WTC11 (cell line): Measurements from ENCODE around the gene RADIL. TPM values are rescaled to one million over a fixed set of nuclear protein-coding genes. Genes with fewer than 3 reads are reported as not detected.

Experiments
- ATAC-seq: fragments of 200-7000 bp; cut with Tn5 transposase; 2 replicates; pipeline ENCODE4 v1.10.0; 2021; ENCODE audit warnings: mild to moderate bottlenecking, moderate library complexity
- CTCF ChIA-PET: fragments of 300-600 bp; sonication (Branson Sonifier 250); formaldehyde crosslinking; loops from one replicate; lab custom pipeline; 2021; ENCODE audit warnings: antibody characterized with exemption; lab: Charles Lee
- POLR2A ChIA-PET: fragments of 350-600 bp; sonication (Branson Sonifier 250); formaldehyde crosslinking; loops from one replicate; lab custom pipeline; 2021; ENCODE audit warnings: antibody characterized with exemption; lab: Charles Lee
- DNase-seq: peaks from one replicate; pipeline ENCODE4 v3.0.0; 2021; ENCODE audit warnings: low spot score
- H3K27ac Mint-ChIP-seq: 2 replicates; pipeline ENCODE4 v1.8.0; 2021; ENCODE audit warnings: mixed read lengths
- H3K27me3 Mint-ChIP-seq: 2 replicates; pipeline ENCODE4 v1.8.0; 2021; ENCODE audit warnings: low read depth, mild to moderate bottlenecking, moderate library complexity, mixed read lengths
- H3K36me3 Mint-ChIP-seq: 2 replicates; pipeline ENCODE4 v1.8.0; 2021; ENCODE audit warnings: mixed read lengths
- H3K4me1 Mint-ChIP-seq: 2 replicates; pipeline ENCODE4 v1.8.0; 2022; ENCODE audit warnings: mixed read lengths
- H3K4me3 Mint-ChIP-seq: 2 replicates; pipeline ENCODE4 v1.8.0; 2021; ENCODE audit warnings: mild to moderate bottlenecking, moderate library complexity, mixed read lengths
- H3K9me3 Mint-ChIP-seq: 2 replicates; pipeline ENCODE4 v1.8.0; 2021; ENCODE audit warnings: mixed read lengths
- AFF4 ChIP-seq: sonication (generic); formaldehyde crosslinking; IDR thresholded peaks from 2 replicates; pipeline ENCODE4 v1.8.1; 2023; ENCODE audit warnings: mild to moderate bottlenecking, missing genetic modification reagents, borderline replicate concordance
- ATF3 ChIP-seq: sonication (generic); formaldehyde crosslinking; conservative IDR thresholded peaks from 2 replicates; pipeline ENCODE4 v1.8.1; 2022; ENCODE audit warnings: mild to moderate bottlenecking, missing genetic modification reagents
- CBFB ChIP-seq: sonication (generic); formaldehyde crosslinking; IDR thresholded peaks from 2 replicates; pipeline ENCODE4 v1.8.1; 2022; ENCODE audit warnings: mild to moderate bottlenecking, low read depth, missing genetic modification reagents
- CREB1 ChIP-seq: sonication (generic); formaldehyde crosslinking; IDR thresholded peaks from 2 replicates; pipeline ENCODE4 v1.8.0; 2023; ENCODE audit warnings: mild to moderate bottlenecking, missing genetic modification reagents
- E2F4 ChIP-seq: sonication (generic); formaldehyde crosslinking; IDR thresholded peaks from 2 replicates; pipeline ENCODE4 v1.8.1; 2022; ENCODE audit warnings: low read depth, mild to moderate bottlenecking, moderate library complexity, missing genetic modification reagents, borderline replicate concordance
- ETV6 ChIP-seq: sonication (generic); formaldehyde crosslinking; IDR thresholded peaks from 2 replicates; pipeline ENCODE4 v1.8.1; 2022; ENCODE audit warnings: mild to moderate bottlenecking, missing genetic modification reagents
- GRHL2 ChIP-seq: fragments of 250-450 bp; sonication (Bioruptor Pico); IDR thresholded peaks from 2 replicates; pipeline ENCODE4 v1.8.0; 2022; ENCODE audit warnings: mild to moderate bottlenecking, moderate library complexity; ENCODE audit not compliant: insufficient replicate concordance, severe bottlenecking
- GTF2I ChIP-seq: fragments of 250-450 bp; sonication (Bioruptor Pico); conservative IDR thresholded peaks from 2 replicates; pipeline ENCODE4 v1.4.0; 2021; ENCODE audit warnings: mild to moderate bottlenecking
- NFATC4 ChIP-seq: fragments of 250-450 bp; sonication (Bioruptor Pico); IDR thresholded peaks from 2 replicates; pipeline ENCODE4 v1.9.0; 2021; ENCODE audit warnings: mild to moderate bottlenecking
- NFE2L1 ChIP-seq: sonication (generic); formaldehyde crosslinking; IDR thresholded peaks from 2 replicates; pipeline ENCODE4 v1.8.1; 2023; ENCODE audit warnings: missing genetic modification reagents
- NR1H2 ChIP-seq: sonication (generic); formaldehyde crosslinking; IDR thresholded peaks from 2 replicates; pipeline ENCODE4 v1.9.0; 2021; ENCODE audit warnings: mild to moderate bottlenecking, moderate library complexity, missing genetic modification reagents
- OVOL2 ChIP-seq: fragments of 250-450 bp; sonication (Bioruptor Pico); IDR thresholded peaks from 2 replicates; pipeline ENCODE4 v1.9.0; 2021; ENCODE audit warnings: mild to moderate bottlenecking, borderline replicate concordance
- TCF7 ChIP-seq: sonication (generic); formaldehyde crosslinking; IDR thresholded peaks from 2 replicates; pipeline ENCODE4 v1.8.0; 2022; ENCODE audit warnings: mild to moderate bottlenecking, low read depth, missing genetic modification reagents, moderate library complexity
- TEAD1 ChIP-seq: sonication (generic); formaldehyde crosslinking; IDR thresholded peaks from 2 replicates; pipeline ENCODE4 v1.8.0; 2022; ENCODE audit warnings: mild to moderate bottlenecking, missing genetic modification reagents
- ZNF138 ChIP-seq: sonication (generic); formaldehyde crosslinking; conservative IDR thresholded peaks from 2 replicates; pipeline ENCODE4 v1.8.1; 2022; ENCODE audit warnings: mild to moderate bottlenecking, moderate library complexity, missing genetic modification reagents
- ZNF219 ChIP-seq: sonication (generic); formaldehyde crosslinking; IDR thresholded peaks from 2 replicates; pipeline ENCODE4 v1.8.0; 2023; ENCODE audit warnings: missing genetic modification reagents, mild to moderate bottlenecking, borderline replicate concordance
- ZNF263 ChIP-seq: sonication (generic); formaldehyde crosslinking; IDR thresholded peaks from 2 replicates; pipeline ENCODE4 v1.8.1; 2022; ENCODE audit warnings: low read depth, mild to moderate bottlenecking, moderate library complexity, missing genetic modification reagents
- ZNF423 ChIP-seq: fragments of 250-450 bp; sonication (Bioruptor Pico); IDR thresholded peaks from 2 replicates; pipeline ENCODE4 v2.1.2; 2022; ENCODE audit warnings: mild to moderate bottlenecking, moderate library complexity
- total RNA-seq: library from RNA; stranded (reverse); gene quantifications from 3 replicates; pipeline ENCODE4 v1.2.3, GENCODE V29; 2021
- TF ChIP-seq, protein P1 (sequence below): sonication (generic); formaldehyde crosslinking; IDR thresholded peaks from 2 replicates; pipeline ENCODE4 v1.8.1; 2022; ENCODE audit warnings: missing genetic modification reagents, borderline replicate concordance
- TF ChIP-seq, protein P2 (sequence below): sonication (generic); formaldehyde crosslinking; IDR thresholded peaks from 2 replicates; pipeline ENCODE4 v1.8.0; 2023; ENCODE audit warnings: missing genetic modification reagents, mild to moderate bottlenecking, borderline replicate concordance
- TF ChIP-seq, protein P3 (sequence below): sonication (generic); formaldehyde crosslinking; IDR thresholded peaks from 2 replicates; pipeline ENCODE4 v1.8.1; 2022; ENCODE audit warnings: mild to moderate bottlenecking, missing genetic modification reagents, moderate library complexity, borderline replicate concordance
- TF ChIP-seq, protein P4 (sequence below): sonication (generic); formaldehyde crosslinking; IDR thresholded peaks from 2 replicates; pipeline ENCODE4 v1.8.0; 2023; ENCODE audit warnings: missing genetic modification reagents

Gene RADIL
- total RNA-seq, 1 experiment from 2014 or later = 11.1 TPM

- no peak overlapping the region for H3K27ac Mint-ChIP-seq
- TF ChIP-seq NR1H2 (CRISPR knock-in tag) (no peak), GTF2I (CRISPR knock-in tag) (no peak), OVOL2 (CRISPR knock-in tag) (no peak), ATF3 (CRISPR knock-in tag) (no peak), GRHL2 (CRISPR knock-in tag) (no peak), NFE2L1 (CRISPR knock-in tag) (no peak), TEAD1 (CRISPR knock-in tag) (no peak), E2F4 (no peak), ZNF219 (CRISPR knock-in tag) (no peak), ZNF263 (CRISPR knock-in tag) (no peak), CBFB (CRISPR knock-in tag) (no peak)
- ATAC-seq (no peak), DNase-seq (no peak)
- peaks cover 4% of the 10 kb centered on the region for H3K4me1 Mint-ChIP-seq
- POLR2A ChIA-PET = no interaction called here
- no peaks in the 10 kb centered on the region for H3K9me3 Mint-ChIP-seq
- CTCF ChIA-PET = interaction anchor here (0.7 to 1.7 kb wide), 2 partner anchors 13 to 58 kb away, joined by 3 read pairs; no protein-coding TSS in a partner anchor
- no peaks in the 10 kb centered on the region for H3K36me3 Mint-ChIP-seq
- peaks cover 4% of the 10 kb centered on the region for H3K27me3 Mint-ChIP-seq
- no peak overlapping the region for H3K4me3 Mint-ChIP-seq
Observed at GRCh38 chr7:4888161-4888560, 4.6 kb upstream of the RADIL start.

DNA sequence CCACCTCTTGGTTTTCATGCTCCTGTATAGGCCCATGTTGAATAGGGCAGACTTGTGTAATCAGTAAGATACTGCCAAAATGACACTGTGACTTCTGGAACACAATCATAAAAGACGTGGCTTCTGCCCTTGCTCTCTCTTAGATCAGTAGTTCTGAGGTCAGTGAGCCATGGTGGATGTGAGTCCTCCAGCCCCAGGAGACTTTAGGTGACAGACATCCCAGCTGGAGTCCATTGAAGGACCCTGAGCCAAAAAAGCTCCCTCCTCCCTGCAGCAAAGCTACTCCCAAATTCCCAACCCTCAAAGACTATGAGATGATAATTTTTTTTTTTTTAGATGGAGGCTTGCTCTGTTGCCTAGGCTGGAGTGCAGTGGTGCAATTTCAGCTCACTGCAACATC lies 3.2 kb upstream of the RADIL start:
- Mint-ChIP-seq H3K4me1 (peaks cover 13% of the 10 kb centered on the region), H3K36me3 (no peaks in the 10 kb centered on the region)
- CTCF ChIA-PET = interaction anchor here (5.5 kb wide), 1 partner anchor 94 kb away, joined by 72 read pairs; no protein-coding TSS in a partner anchor
- TF ChIP-seq ETV6 (CRISPR knock-in tag) (no peak), NFATC4 (CRISPR knock-in tag) (no peak), AFF4 (CRISPR knock-in tag) (no peak), GTF2I (CRISPR knock-in tag) (no peak), ZNF138 (CRISPR knock-in tag) (no peak), CREB1 (CRISPR knock-in tag) (no peak), ZNF423 (no peak), ZNF263 (CRISPR knock-in tag) (no peak), ATF3 (CRISPR knock-in tag) (no peak), TCF7 (CRISPR knock-in tag) (no peak)
- TF ChIP-seq, protein P1, sequence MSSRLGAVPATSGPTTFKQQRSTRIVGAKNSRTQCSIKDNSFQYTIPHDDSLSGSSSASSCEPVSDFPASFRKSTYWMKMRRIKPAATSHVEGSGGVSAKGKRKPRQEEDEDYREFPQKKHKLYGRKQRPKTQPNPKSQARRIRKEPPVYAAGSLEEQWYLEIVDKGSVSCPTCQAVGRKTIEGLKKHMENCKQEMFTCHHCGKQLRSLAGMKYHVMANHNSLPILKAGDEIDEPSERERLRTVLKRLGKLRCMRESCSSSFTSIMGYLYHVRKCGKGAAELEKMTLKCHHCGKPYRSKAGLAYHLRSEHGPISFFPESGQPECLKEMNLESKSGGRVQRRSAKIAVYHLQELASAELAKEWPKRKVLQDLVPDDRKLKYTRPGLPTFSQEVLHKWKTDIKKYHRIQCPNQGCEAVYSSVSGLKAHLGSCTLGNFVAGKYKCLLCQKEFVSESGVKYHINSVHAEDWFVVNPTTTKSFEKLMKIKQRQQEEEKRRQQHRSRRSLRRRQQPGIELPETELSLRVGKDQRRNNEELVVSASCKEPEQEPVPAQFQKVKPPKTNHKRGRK (CRISPR knock-in tag) = no peak
- TF ChIP-seq, protein P2, sequence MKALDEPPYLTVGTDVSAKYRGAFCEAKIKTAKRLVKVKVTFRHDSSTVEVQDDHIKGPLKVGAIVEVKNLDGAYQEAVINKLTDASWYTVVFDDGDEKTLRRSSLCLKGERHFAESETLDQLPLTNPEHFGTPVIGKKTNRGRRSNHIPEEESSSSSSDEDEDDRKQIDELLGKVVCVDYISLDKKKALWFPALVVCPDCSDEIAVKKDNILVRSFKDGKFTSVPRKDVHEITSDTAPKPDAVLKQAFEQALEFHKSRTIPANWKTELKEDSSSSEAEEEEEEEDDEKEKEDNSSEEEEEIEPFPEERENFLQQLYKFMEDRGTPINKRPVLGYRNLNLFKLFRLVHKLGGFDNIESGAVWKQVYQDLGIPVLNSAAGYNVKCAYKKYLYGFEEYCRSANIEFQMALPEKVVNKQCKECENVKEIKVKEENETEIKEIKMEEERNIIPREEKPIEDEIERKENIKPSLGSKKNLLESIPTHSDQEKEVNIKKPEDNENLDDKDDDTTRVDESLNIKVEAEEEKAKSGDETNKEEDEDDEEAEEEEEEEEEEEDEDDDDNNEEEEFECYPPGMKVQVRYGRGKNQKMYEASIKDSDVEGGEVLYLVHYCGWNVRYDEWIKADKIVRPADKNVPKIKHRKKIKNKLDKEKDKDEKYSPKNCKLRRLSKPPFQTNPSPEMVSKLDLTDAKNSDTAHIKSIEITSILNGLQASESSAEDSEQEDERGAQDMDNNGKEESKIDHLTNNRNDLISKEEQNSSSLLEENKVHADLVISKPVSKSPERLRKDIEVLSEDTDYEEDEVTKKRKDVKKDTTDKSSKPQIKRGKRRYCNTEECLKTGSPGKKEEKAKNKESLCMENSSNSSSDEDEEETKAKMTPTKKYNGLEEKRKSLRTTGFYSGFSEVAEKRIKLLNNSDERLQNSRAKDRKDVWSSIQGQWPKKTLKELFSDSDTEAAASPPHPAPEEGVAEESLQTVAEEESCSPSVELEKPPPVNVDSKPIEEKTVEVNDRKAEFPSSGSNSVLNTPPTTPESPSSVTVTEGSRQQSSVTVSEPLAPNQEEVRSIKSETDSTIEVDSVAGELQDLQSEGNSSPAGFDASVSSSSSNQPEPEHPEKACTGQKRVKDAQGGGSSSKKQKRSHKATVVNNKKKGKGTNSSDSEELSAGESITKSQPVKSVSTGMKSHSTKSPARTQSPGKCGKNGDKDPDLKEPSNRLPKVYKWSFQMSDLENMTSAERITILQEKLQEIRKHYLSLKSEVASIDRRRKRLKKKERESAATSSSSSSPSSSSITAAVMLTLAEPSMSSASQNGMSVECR (CRISPR knock-in tag) = no peak
- TF ChIP-seq, protein P3, sequence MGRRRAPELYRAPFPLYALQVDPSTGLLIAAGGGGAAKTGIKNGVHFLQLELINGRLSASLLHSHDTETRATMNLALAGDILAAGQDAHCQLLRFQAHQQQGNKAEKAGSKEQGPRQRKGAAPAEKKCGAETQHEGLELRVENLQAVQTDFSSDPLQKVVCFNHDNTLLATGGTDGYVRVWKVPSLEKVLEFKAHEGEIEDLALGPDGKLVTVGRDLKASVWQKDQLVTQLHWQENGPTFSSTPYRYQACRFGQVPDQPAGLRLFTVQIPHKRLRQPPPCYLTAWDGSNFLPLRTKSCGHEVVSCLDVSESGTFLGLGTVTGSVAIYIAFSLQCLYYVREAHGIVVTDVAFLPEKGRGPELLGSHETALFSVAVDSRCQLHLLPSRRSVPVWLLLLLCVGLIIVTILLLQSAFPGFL = no peak
- TF ChIP-seq, protein P4, sequence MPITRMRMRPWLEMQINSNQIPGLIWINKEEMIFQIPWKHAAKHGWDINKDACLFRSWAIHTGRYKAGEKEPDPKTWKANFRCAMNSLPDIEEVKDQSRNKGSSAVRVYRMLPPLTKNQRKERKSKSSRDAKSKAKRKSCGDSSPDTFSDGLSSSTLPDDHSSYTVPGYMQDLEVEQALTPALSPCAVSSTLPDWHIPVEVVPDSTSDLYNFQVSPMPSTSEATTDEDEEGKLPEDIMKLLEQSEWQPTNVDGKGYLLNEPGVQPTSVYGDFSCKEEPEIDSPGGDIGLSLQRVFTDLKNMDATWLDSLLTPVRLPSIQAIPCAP (CRISPR knock-in tag) = no peak

More for the DNA sequence above, 3.2 kb upstream of the RADIL start:
- no peak overlapping the region for H3K27ac Mint-ChIP-seq
- POLR2A ChIA-PET = no interaction called here
- ATAC-seq (no peak), DNase-seq (no peak)
- no peaks in the 10 kb centered on the region for H3K9me3 Mint-ChIP-seq
- no peak overlapping the region for H3K4me3 Mint-ChIP-seq
- peaks cover 14% of the 10 kb centered on the region for H3K27me3 Mint-ChIP-seq
